ENCODE results near the gene PEF1. TPM values are rescaled to one million over a fixed set of nuclear protein-coding genes. Genes with fewer than 3 reads are reported as not detected.

Gene PEF1
- total RNA-seq, 1 donor from 2014 or later = 42.8 TPM

- no peak overlapping the region for H3K4me3 Mint-ChIP-seq (ENCODE audit: low read depth)
- H3K27me3 Mint-ChIP-seq = peaks cover 14% of the 10 kb centered on the region
- TF ChIP-seq CTCF (IDR thresholded peaks at IDR 0.05; ENCODE audit: unreplicated experiment) = no peak
- no peaks in the 10 kb centered on the region for H3K9me3 Mint-ChIP-seq (ENCODE audit: low read depth)
- H3K36me3 Mint-ChIP-seq (ENCODE audit: insufficient read depth) = no peaks in the 10 kb centered on the region
- no peak for DNase-seq (ENCODE audit: low spot score, unreplicated experiment)
- H3K4me1 Mint-ChIP-seq (ENCODE audit: low read depth) = peaks cover 13% of the 10 kb centered on the region
- no peak overlapping the region for H3K27ac Mint-ChIP-seq
Measured at GRCh38 chr1:31580513-31580870, 64.2 kb downstream of the PEF1 start.

Other genes starting within 250 kb of the PEF1 start
- 58.8 and 65.7 TPM in 2 replicates for gene SERINC2, start 231.7 kb downstream of the PEF1 start, total RNA-seq
- gene TINAGL1, start 68.4 kb downstream of the PEF1 start, total RNA-seq = 2.6 and 4.4 TPM in 2 replicates
- gene HCRTR1, start 27.2 kb downstream of the PEF1 start, total RNA-seq = not detected in 2 replicates
- 0.67 and 2.1 TPM in 2 replicates for gene COL16A1, start 59.1 kb upstream of the PEF1 start, total RNA-seq
- gene ADGRB2, start 119.5 kb upstream of the PEF1 start, total RNA-seq = 4.6 and 5.5 TPM in 2 replicates
- 0.36 and 0.91 TPM in 2 replicates for gene SPOCD1, start 171.1 kb upstream of the PEF1 start, total RNA-seq

All from progenitor cell of endocrine pancreas (in vitro differentiated cells).